CD14-positive monocyte (primary cell): Measurements from ENCODE around the gene OR1S1. TPM values are rescaled to one million over a fixed set of nuclear protein-coding genes. Genes with fewer than 3 reads are reported as not detected.
A peak's percentile ranks its signal among the peaks of the same experiment; 100 is the strongest.

ENCODE experiments used
- DNase-seq, 3 donors: peaks; one replicate each; pipeline ENCODE4 v3.0.0-alpha.2; 2011 to 2022
- H2AFZ ChIP-seq: 2 replicates; pipeline ENCODE4 v1.6.0; 2012; ENCODE audit warnings: mild to moderate bottlenecking, low read depth, low read length, inconsistent platforms; ENCODE audit not compliant: insufficient read depth, poor library complexity, severe bottlenecking
- H3K27ac ChIP-seq, 2 donors: 1 replicate in 1 of 2; 2 replicates in 1 of 2; pipeline ENCODE4 v1.5.1; 2012 to 2013; ENCODE audit warnings: low read length in 2 of 2, control low read depth in 1 of 2, inconsistent platforms in 1 of 2, low read depth in 1 of 2, mild to moderate bottlenecking in 1 of 2
- H3K27me3 ChIP-seq, 2 donors: one replicate each; pipeline versions ENCODE4 v1.6.0 to v1.6.1; 2011 to 2013; ENCODE audit warnings: low read length in 2 of 2; ENCODE audit not compliant: control insufficient read depth in 2 of 2, insufficient read depth in 2 of 2
- H3K36me3 ChIP-seq, 2 donors: replicated peaks in 1 of 2; 1 replicate in 1 of 2; 2 replicates in 1 of 2; pipeline versions ENCODE4 v1.5.1 to v1.6.1; 2012 to 2013; ENCODE audit warnings: low read length in 2 of 2, control low read depth in 1 of 2, inconsistent platforms in 1 of 2, mild to moderate bottlenecking in 1 of 2; ENCODE audit not compliant: insufficient read depth in 2 of 2, control insufficient read depth in 1 of 2
- H3K4me1 ChIP-seq, 2 donors: 1 replicate in 1 of 2; 2 replicates in 1 of 2; pipeline versions ENCODE4 v1.5.1 to v1.6.1; 2012 to 2013; ENCODE audit warnings: low read length in 2 of 2, control low read depth in 1 of 2, inconsistent platforms in 1 of 2, mild to moderate bottlenecking in 1 of 2, moderate library complexity in 1 of 2; ENCODE audit not compliant: insufficient read depth in 2 of 2, control insufficient read depth in 1 of 2
- H3K4me2 ChIP-seq: replicated peaks from 2 replicates; pipeline ENCODE3; 2012; ENCODE audit warnings: low read length, moderate library complexity, mild to moderate bottlenecking; ENCODE audit not compliant: poor library complexity, severe bottlenecking; ENCODE audit errors: extremely low read depth
- H3K4me3 ChIP-seq, 3 experiments: fragments of 200-600 bp in 1 of 3; sonication (generic) in 1 of 3; replicated peaks in 1 of 3; 1 replicate in 2 of 3; 2 replicates in 1 of 3; pipeline ENCODE4 v1.5.1; 2011 to 2013; ENCODE audit warnings: low read length in 3 of 3, mild to moderate bottlenecking in 3 of 3, control low read depth in 2 of 3, low read depth in 2 of 3, inconsistent platforms in 1 of 3, moderate library complexity in 1 of 3
- H3K79me2 ChIP-seq: 2 replicates; pipeline ENCODE4 v1.6.0; 2012; ENCODE audit warnings: mild to moderate bottlenecking, control low read depth, inconsistent platforms, low read length, moderate library complexity; ENCODE audit not compliant: insufficient read depth
- H3K9ac ChIP-seq: 2 replicates; pipeline ENCODE4 v1.6.0; 2017; ENCODE audit warnings: low read length, mild to moderate bottlenecking; ENCODE audit not compliant: insufficient read depth, poor library complexity, severe bottlenecking
- H3K9me3 ChIP-seq, 2 donors: replicated peaks in 1 of 2; 1 replicate in 1 of 2; 2 replicates in 1 of 2; pipeline versions ENCODE4 v1.5.1 to v1.6.1; 2012 to 2013; ENCODE audit warnings: low read length in 2 of 2, control low read depth in 1 of 2; ENCODE audit not compliant: control insufficient read depth in 1 of 2, insufficient read depth in 1 of 2
- H4K20me1 ChIP-seq: 2 replicates; pipeline ENCODE4 v1.6.0; 2012; ENCODE audit warnings: mild to moderate bottlenecking, low read length, control low read depth, moderate library complexity; ENCODE audit not compliant: insufficient read depth
- H3K27ac Mint-ChIP-seq, 7 donors: one replicate each; pipeline ENCODE4 v1.8.0; 2020; ENCODE audit warnings: mild to moderate bottlenecking in 7 of 7, mixed read lengths in 7 of 7, moderate library complexity in 6 of 7, inconsistent platforms in 2 of 7
- H3K27me3 Mint-ChIP-seq, 3 donors: one replicate each; pipeline ENCODE4 v1.8.0; 2021 to 2022; ENCODE audit warnings: low read depth in 3 of 3, mild to moderate bottlenecking in 3 of 3, mixed read lengths in 3 of 3, moderate library complexity in 3 of 3, inconsistent platforms in 1 of 3
- H3K36me3 Mint-ChIP-seq, 2 donors: one replicate each; pipeline ENCODE4 v1.8.0; 2020; ENCODE audit warnings: mixed read lengths in 2 of 2, inconsistent platforms in 1 of 2, mild to moderate bottlenecking in 1 of 2
- H3K4me1 Mint-ChIP-seq: one replicate; pipeline ENCODE4 v1.8.0; 2020; ENCODE audit warnings: mild to moderate bottlenecking, mixed read lengths
- H3K4me3 Mint-ChIP-seq, 2 donors: one replicate each; pipeline ENCODE4 v1.8.0; 2020; ENCODE audit warnings: mild to moderate bottlenecking in 2 of 2, mixed read lengths in 2 of 2, moderate library complexity in 1 of 2
- H3K9me3 Mint-ChIP-seq, 7 donors: one replicate each; pipeline ENCODE4 v1.8.0; 2020 to 2022; ENCODE audit warnings: mixed read lengths in 7 of 7, mild to moderate bottlenecking in 6 of 7, moderate library complexity in 6 of 7, inconsistent platforms in 2 of 7
- CTCF ChIP-seq: fragments of 200-600 bp; IDR thresholded peaks from one replicate; pipeline ENCODE4 v1.8.0; 2022; ENCODE audit warnings: antibody characterized with exemption, mild to moderate bottlenecking
- WGBS: methylation state at CpG from one replicate; pipeline ENCODE4 v1.1.5; 2013; ENCODE audit warnings: missing lambda C conversion rate; ENCODE audit not compliant: insufficient coverage; 5-methylcytosine and 5-hydroxymethylcytosine counted together
- intact Hi-C, 2 donors: fragments of 100-400 bp; cut with micrococcal nuclease; formaldehyde crosslinking; loops; one replicate each; pipeline versions ENCODE4 v1.15.0 to v1.15.1; 2023
- polyA plus RNA-seq, 3 donors: library from polyadenylated mRNA; depleted of rRNA in 1 of 3; unstranded in 2 of 3; stranded (reverse) in 1 of 3; fragments of 300-500 nt in 2 of 3; fragments of >200 nt in 1 of 3; fragmentation: Illumina TruSeq in 2 of 3; gene quantifications; 1 replicate in 2 of 3; 2 replicates in 1 of 3; pipeline ENCODE4 v1.2.3, GENCODE V29; 2012 to 2021

Gene OR1S1
- polyA plus RNA-seq, 3 donors = not detected

DNA sequence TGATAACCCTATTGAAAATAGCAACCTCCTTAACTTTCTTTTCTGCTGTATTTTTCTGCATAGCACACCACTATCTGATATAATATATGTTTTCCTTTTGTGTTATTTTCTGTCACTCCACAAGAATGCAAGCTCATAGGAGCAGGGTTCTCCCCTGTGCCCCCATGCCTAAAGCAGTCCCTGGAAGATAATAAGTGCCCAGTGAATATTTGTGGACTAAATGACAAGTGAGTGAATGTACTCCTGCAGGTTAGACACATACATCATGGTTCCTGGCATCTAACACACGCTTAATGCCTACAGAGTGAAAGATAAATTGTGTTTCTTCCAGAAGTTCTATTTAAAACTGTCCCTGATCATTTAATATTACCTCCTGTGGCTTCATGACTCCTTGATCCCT lies 47.5 kb upstream of the OR1S1 start:
- Histone ChIP-seq H3K4me1 (no peaks in the 10 kb centered on the region), H3K4me2 (no peak overlapping the region), H3K27me3 (no peaks in the 10 kb centered on the region), H3K27ac (no peak overlapping the region), H3K36me3 (no peaks in the 10 kb centered on the region), H3K4me3 (no peak overlapping the region), H2AFZ (no peak overlapping the region), H3K79me2 (no peaks in the 10 kb centered on the region), H4K20me1 (no peaks in the 10 kb centered on the region), H3K9me3 (peaks cover 0 to under 1% of the 10 kb centered on the region in 2 donors), H3K9ac (no peak overlapping the region)
- peaks cover 0 to 3% (median 0%) of the 10 kb centered on the region in 7 donors for H3K9me3 Mint-ChIP-seq
- H3K27ac Mint-ChIP-seq = peak overlapping the region in 1 of 7 donors; percentile 15
- no peak overlapping the region for H3K4me3 Mint-ChIP-seq
- intact Hi-C loops = no loop called here
- H3K36me3 Mint-ChIP-seq = no peaks in the 10 kb centered on the region
- no peaks in the 10 kb centered on the region for H3K27me3 Mint-ChIP-seq
- no peak for DNase-seq
- no peaks in the 10 kb centered on the region for H3K4me1 Mint-ChIP-seq
- no CpG with 5 or more reads among the region's 1 CpG for WGBS
- TF ChIP-seq CTCF = no peak

GRCh38 chr11:58165504-58166106 lies 46.9 kb upstream of the OR1S1 start:
- no peak overlapping the region for H3K27ac Mint-ChIP-seq
- H3K9ac ChIP-seq = no peak overlapping the region
- WGBS = 50% methylated on average over 1 of the region's 7 CpGs
- no peaks in the 10 kb centered on the region for H3K4me1 ChIP-seq
- no peaks in the 10 kb centered on the region for H3K36me3 Mint-ChIP-seq
- no peaks in the 10 kb centered on the region for H3K79me2 ChIP-seq
- H3K4me1 Mint-ChIP-seq = no peaks in the 10 kb centered on the region
- H3K4me3 ChIP-seq = no peak overlapping the region
- H3K27ac ChIP-seq = no peak overlapping the region
- H3K4me3 Mint-ChIP-seq = no peak overlapping the region
- no peak overlapping the region for H3K4me2 ChIP-seq
- intact Hi-C loops = no loop called here
- no peaks in the 10 kb centered on the region for H3K9me3 ChIP-seq
- no peaks in the 10 kb centered on the region for H4K20me1 ChIP-seq
- no peaks in the 10 kb centered on the region for H3K27me3 ChIP-seq
- no peaks in the 10 kb centered on the region for H3K36me3 ChIP-seq
- H3K9me3 Mint-ChIP-seq = peaks cover 0 to 3% (median 0%) of the 10 kb centered on the region in 7 donors
- no peak overlapping the region for H2AFZ ChIP-seq
- no peak for DNase-seq
- TF ChIP-seq CTCF = no peak
- H3K27me3 Mint-ChIP-seq = no peaks in the 10 kb centered on the region
